Transverse colon (tissue), 4 donors: ENCODE results near the gene RPL15. TPM values are rescaled to one million over a fixed set of nuclear protein-coding genes. Genes with fewer than 3 reads are reported as not detected.

Experiments
- DNase-seq: peaks from one replicate; pipeline ENCODE4 v3.0.0-alpha.2; 2019
- H3K27ac ChIP-seq, 4 donors: fragments of 200-600 bp; sonication (generic); 2 replicates each; pipeline ENCODE4 v1.5.1; 2016 to 2018; ENCODE audit warnings: inconsistent platforms in 4 of 4
- H3K27me3 ChIP-seq: fragments of 200-600 bp; sonication (generic); 2 replicates; pipeline ENCODE4 v1.5.1; 2017; ENCODE audit warnings: inconsistent platforms
- H3K36me3 ChIP-seq, 4 donors: fragments of 200-600 bp; sonication (generic); 2 replicates each; pipeline ENCODE4 v1.5.1; 2017 to 2019; ENCODE audit warnings: inconsistent platforms in 4 of 4
- H3K4me1 ChIP-seq, 4 donors: fragments of 200-600 bp; sonication (generic); 2 replicates each; pipeline ENCODE4 v1.5.1; 2017 to 2020; ENCODE audit warnings: inconsistent platforms in 4 of 4
- H3K4me3 ChIP-seq, 4 donors: fragments of 200-600 bp; sonication (generic); 1 replicate in 1 of 4; 2 replicates in 3 of 4; pipeline versions ENCODE4 v1.5.1 to v1.6.1; 2017 to 2019; ENCODE audit warnings: inconsistent platforms in 4 of 4
- H3K9me3 ChIP-seq, 2 donors: fragments of 200-600 bp; sonication (generic); 2 replicates each; pipeline ENCODE4 v1.5.1; 2017 to 2019; ENCODE audit warnings: inconsistent platforms in 2 of 2
- CTCF ChIP-seq, 5 experiments: fragments of 200-600 bp in 3 of 5; fragments of 450-650 bp in 2 of 5; sonication (generic) in 3 of 5; IDR thresholded peaks; 1 replicate in 2 of 5; 2 replicates in 3 of 5; pipeline ENCODE4 v1.5.1; 2016 to 2017; ENCODE audit warnings: antibody characterized with exemption in 5 of 5, inconsistent platforms in 3 of 5, mild to moderate bottlenecking in 2 of 5, moderate library complexity in 1 of 5
- EP300 ChIP-seq: sonication (generic); formaldehyde crosslinking; IDR thresholded peaks from one replicate; pipeline ENCODE4 v1.6.1; 2017; ENCODE audit warnings: antibody characterized with exemption, low read depth
- POLR2A ChIP-seq: fragments of 450-650 bp; IDR thresholded peaks from one replicate; pipeline ENCODE4 v1.6.1; 2016; ENCODE audit warnings: antibody characterized with exemption, mild to moderate bottlenecking, moderate library complexity
- POLR2AphosphoS5 ChIP-seq, 3 donors: sonication (generic); formaldehyde crosslinking; IDR thresholded peaks; one replicate each; pipeline ENCODE4 v1.6.1; 2016; ENCODE audit warnings: antibody characterized with exemption in 3 of 3
- WGBS, 2 donors: methylation state at CpG; one replicate each; pipeline ENCODE4 v1.1.5; 2018; ENCODE audit warnings: low coverage in 1 of 2; 5-methylcytosine and 5-hydroxymethylcytosine counted together
- in situ Hi-C, 4 donors: fragments of 200-750 bp; cut with MboI; loops; one replicate each; pipeline versions ENCODE4 v1.15.0 to v1.15.1; 2017; ENCODE audit warnings: low sequenced_read_pairs in 3 of 4, low pct_ligation_motif_present in 1 of 4, low pct_unique_long_range_greater_than_20kb in 1 of 4
- intact Hi-C: fragments of 100-400 bp; cut with DNase I; formaldehyde crosslinking; loops from one replicate; pipeline ENCODE4 v1.15.1; 2023; ENCODE audit warnings: low total_unique reads
- total RNA-seq, 4 donors: library from RNA; depleted of rRNA; stranded (reverse); fragments of >200 nt; gene quantifications; one replicate each; pipeline ENCODE4 v1.1.0, GENCODE V29; 2016

The RPL15 gene
- total RNA-seq, 4 donors from 2014 or later: 443 to 1,500 (median 1,074) TPM

GRCh38 chr3:23882487-23882918, 34.4 kb upstream of the RPL15 start:
- 100% methylated on average over 15 of the region's 28 CpGs; no CpG with 5 or more reads in 1 of the 2 donors for WGBS, 2 donors
- H3K27me3 ChIP-seq: no peaks in the 10 kb centered on the region
- H3K9me3 ChIP-seq: no peaks in the 10 kb centered on the region
- DNase-seq: no peak
- intact Hi-C loops: no loop called here
- H3K4me1 ChIP-seq: peaks cover 0 to 9% (median 2%) of the 10 kb centered on the region in 4 donors
- in situ Hi-C loops: loop anchor here in 3 of 4 donors (25.0 kb wide), 2 partner anchors 355 to 805 kb away; no protein-coding TSS in a partner anchor
- no peaks in the 10 kb centered on the region for H3K36me3 ChIP-seq
- H3K4me3 ChIP-seq: no peak overlapping the region
- no peak for TF ChIP-seq POLR2A
- no peak for TF ChIP-seq EP300
- no peak for TF ChIP-seq CTCF (IDR thresholded peaks at IDR 0.05)
- no peak for TF ChIP-seq POLR2AphosphoS5 (IDR thresholded peaks at IDR 0.05)
- no peak overlapping the region for H3K27ac ChIP-seq

- Histone ChIP-seq H3K36me3 (no peaks in the 10 kb centered on the region), H3K4me3 (no peak overlapping the region), H3K4me1 (peaks cover 0 to 7% (median 2%) of the 10 kb centered on the region in 4 donors), H3K27me3 (no peaks in the 10 kb centered on the region), H3K27ac (no peak overlapping the region), H3K9me3 (no peaks in the 10 kb centered on the region)
- intact Hi-C loops (no loop called here), in situ Hi-C loops (loop anchor here in 3 of 4 donors (25.0 kb wide), 2 partner anchors 353 to 803 kb away; no protein-coding TSS in a partner anchor)
- 91 to 93% methylated on average over 2 of the region's 2 CpGs for WGBS, 2 donors
- DNase-seq: no peak
- TF ChIP-seq EP300 (no peak), POLR2AphosphoS5 (IDR thresholded peaks at IDR 0.05) (no peak), CTCF (IDR thresholded peaks at IDR 0.05) (peak in 2 of 5 experiments; percentile 7 to 20), POLR2A (no peak)
Observed at GRCh38 chr3:23884481-23884880, 32.5 kb upstream of the RPL15 start.

- 92 to 96% methylated on average over 3 to 6 of the region's 6 CpGs for WGBS, 2 donors
- Histone ChIP-seq H3K4me3 (no peak overlapping the region), H3K36me3 (no peaks in the 10 kb centered on the region), H3K27me3 (no peaks in the 10 kb centered on the region), H3K9me3 (no peaks in the 10 kb centered on the region), H3K4me1 (peaks cover 0 to 7% (median 2%) of the 10 kb centered on the region in 4 donors), H3K27ac (no peak overlapping the region)
- in situ Hi-C loops: loop anchor here in 3 of 4 donors (25.0 kb wide), 2 partner anchors 352 to 802 kb away; no protein-coding TSS in a partner anchor
- DNase-seq: no peak
- TF ChIP-seq CTCF (IDR thresholded peaks at IDR 0.05) (no peak), EP300 (no peak), POLR2A (no peak), POLR2AphosphoS5 (IDR thresholded peaks at IDR 0.05) (no peak)
- intact Hi-C loops: no loop called here
Observed at GRCh38 chr3:23885210-23885609, 31.7 kb upstream of the RPL15 start.

GRCh38 chr3:23886311-23886710, 30.6 kb upstream of the RPL15 start:
- Histone ChIP-seq H3K4me3 (no peak overlapping the region), H3K36me3 (no peaks in the 10 kb centered on the region), H3K4me1 (no peaks in the 10 kb centered on the region), H3K27me3 (no peaks in the 10 kb centered on the region), H3K27ac (no peak overlapping the region), H3K9me3 (no peaks in the 10 kb centered on the region)
- in situ Hi-C loops (loop anchor here in 3 of 4 donors (25.0 kb wide), 2 partner anchors 351 to 801 kb away; no protein-coding TSS in a partner anchor), intact Hi-C loops (no loop called here)
- no peak for DNase-seq
- TF ChIP-seq EP300 (no peak), POLR2A (no peak), CTCF (IDR thresholded peaks at IDR 0.05) (no peak), POLR2AphosphoS5 (IDR thresholded peaks at IDR 0.05) (no peak)
- 90 to 98% methylated on average over 3 of the region's 3 CpGs for WGBS, 2 donors
